ENCODE data around the gene APBA2.

DNA sequence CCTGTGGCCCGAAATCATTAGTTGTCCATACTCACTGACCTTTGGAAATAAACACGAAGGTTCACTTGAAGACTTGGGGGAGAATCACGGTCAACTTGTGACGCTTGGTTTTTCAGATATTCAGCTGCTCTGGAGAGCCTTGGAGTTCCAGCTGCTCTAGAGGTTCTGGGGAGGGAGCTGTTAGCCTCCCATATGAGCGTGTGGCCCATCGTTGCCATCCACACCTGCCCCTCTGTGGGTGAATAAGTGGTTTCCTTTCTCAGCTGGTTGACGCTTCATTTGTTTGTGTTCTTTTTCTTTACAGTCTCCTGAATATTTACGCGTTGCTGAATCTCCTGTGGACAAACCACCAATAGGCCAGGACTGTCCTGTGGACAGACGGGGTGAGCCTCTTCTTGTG lies 35.6 kb downstream of the APBA2 start:
- TF ChIP-seq, protein P1, sequence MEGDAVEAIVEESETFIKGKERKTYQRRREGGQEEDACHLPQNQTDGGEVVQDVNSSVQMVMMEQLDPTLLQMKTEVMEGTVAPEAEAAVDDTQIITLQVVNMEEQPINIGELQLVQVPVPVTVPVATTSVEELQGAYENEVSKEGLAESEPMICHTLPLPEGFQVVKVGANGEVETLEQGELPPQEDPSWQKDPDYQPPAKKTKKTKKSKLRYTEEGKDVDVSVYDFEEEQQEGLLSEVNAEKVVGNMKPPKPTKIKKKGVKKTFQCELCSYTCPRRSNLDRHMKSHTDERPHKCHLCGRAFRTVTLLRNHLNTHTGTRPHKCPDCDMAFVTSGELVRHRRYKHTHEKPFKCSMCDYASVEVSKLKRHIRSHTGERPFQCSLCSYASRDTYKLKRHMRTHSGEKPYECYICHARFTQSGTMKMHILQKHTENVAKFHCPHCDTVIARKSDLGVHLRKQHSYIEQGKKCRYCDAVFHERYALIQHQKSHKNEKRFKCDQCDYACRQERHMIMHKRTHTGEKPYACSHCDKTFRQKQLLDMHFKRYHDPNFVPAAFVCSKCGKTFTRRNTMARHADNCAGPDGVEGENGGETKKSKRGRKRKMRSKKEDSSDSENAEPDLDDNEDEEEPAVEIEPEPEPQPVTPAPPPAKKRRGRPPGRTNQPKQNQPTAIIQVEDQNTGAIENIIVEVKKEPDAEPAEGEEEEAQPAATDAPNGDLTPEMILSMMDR (IDR thresholded peaks at IDR 0.05), result no peak
- TF ChIP-seq POLR2A (IDR thresholded peaks at IDR 0.05), result no peak
